RPMI7951 (cell line): ENCODE measurements around the gene FCGR2B. TPM values are rescaled to one million over a fixed set of nuclear protein-coding genes. Genes with fewer than 3 reads are reported as not detected.
"Not testable (repeated sequence)": the region's sequence is repeated elsewhere in the genome, so short reads cannot be mapped to it uniquely, and the experiment has no call there.

Experiments
- DNase-seq: peaks from one replicate; pipeline ENCODE4 v3.0.0-alpha.2; 2012; ENCODE audit warnings: low read depth
- total RNA-seq: library from RNA; depleted of rRNA; stranded (reverse); fragments of >200 nt; shearing (Covaris generic); gene quantifications from 2 replicates; pipeline ENCODE4 v1.2.3, GENCODE V29; 2014

FCGR2B gene
- total RNA-seq, 1 experiment from 2014 or later, result under 0.01 TPM

GRCh38 chr1:161705537-161705936 is 42.6 kb downstream of the FCGR2B start:
- no peak for DNase-seq

- DNase-seq, result no peak
Measured at GRCh38 chr1:161706113-161706481, 43.2 kb downstream of the FCGR2B start.

- DNase-seq, result peak; percentile 97
Measured at GRCh38 chr1:161706482-161707347, 43.8 kb downstream of the FCGR2B start, which contains the start of gene FCRLA. Gene FCRLA (plus strand): TSS chr1:161707229. CDS start chr1:161707265, 36 bp downstream.

- DNase-seq, result no peak
Measured at GRCh38 chr1:161707503-161707902, 44.6 kb downstream of the FCGR2B start.

- no peak for DNase-seq
Measured at GRCh38 chr1:161709373-161709772, 46.4 kb downstream of the FCGR2B start.

- DNase-seq, result no peak
Measured at GRCh38 chr1:161710560-161710959, 47.6 kb downstream of the FCGR2B start.

GRCh38 chr1:161718559-161719324 is 55.8 kb downstream of the FCGR2B start:
- DNase-seq, result no peak

- DNase-seq, result no peak
Measured at GRCh38 chr1:161719325-161719611, 56.3 kb downstream of the FCGR2B start.

GRCh38 chr1:161720422-161720821 is 57.5 kb downstream of the FCGR2B start:
- no peak for DNase-seq

- DNase-seq, result no peak
Measured at GRCh38 chr1:161720956-161721737, 58.2 kb downstream of the FCGR2B start, which contains the start of gene FCRLB. Gene FCRLB (plus strand): TSS chr1:161721544. CDS start chr1:161722673, 1,129 bp downstream.

GRCh38 chr1:161721738-161722343 is 58.9 kb downstream of the FCGR2B start:
- DNase-seq, result peak; percentile 92

- no peak for DNase-seq
Measured at GRCh38 chr1:161722406-161722805, 59.5 kb downstream of the FCGR2B start.

GRCh38 chr1:161723459-161724141 is 60.7 kb downstream of the FCGR2B start:
- DNase-seq, result no peak

GRCh38 chr1:161725258-161725907 is 62.4 kb downstream of the FCGR2B start:
- not testable (repeated sequence) for DNase-seq

- peak; percentile 51 for DNase-seq
Measured at GRCh38 chr1:161725908-161726472, 63.0 kb downstream of the FCGR2B start.

- DNase-seq, result peak; percentile 85
Measured at GRCh38 chr1:161726473-161727255, 63.7 kb downstream of the FCGR2B start.

GRCh38 chr1:161727256-161727924 is 64.4 kb downstream of the FCGR2B start:
- DNase-seq, result peak; percentile 85
